Stimulated activated naive B cell treated with anti-CD40 and anti-IgM and Interleukin-4, amounts not matched to agents 10 μg/mL and 1 μg/mL and 100 μg/mL, for 72 hours (primary cell): ENCODE measurements around the gene TTC9B.
"Not testable (repeated sequence)": the region's sequence is repeated elsewhere in the genome, so short reads cannot be mapped to it uniquely, and the experiment has no call there.

Experiments used
- ATAC-seq, 2 donors: fragments of 150-1000 bp; cut with Tn5 transposase; replicated peaks; 2 replicates each; pipeline ENCODE4 v1.10.0; 2021; ENCODE audit warnings: moderate library complexity in 1 of 2
- DNase-seq: peaks from one replicate; pipeline ENCODE4 v3.0.0; 2021
- H3K27ac Mint-ChIP-seq: one replicate; pipeline ENCODE4 v1.8.0; 2022; ENCODE audit warnings: mild to moderate bottlenecking, mixed read lengths
- H3K27me3 Mint-ChIP-seq, 2 donors: one replicate each; pipeline ENCODE4 v1.8.0; 2022; ENCODE audit warnings: mixed read lengths in 2 of 2
- H3K36me3 Mint-ChIP-seq, 2 donors: one replicate each; pipeline ENCODE4 v1.8.0; 2022; ENCODE audit warnings: mixed read lengths in 2 of 2, mild to moderate bottlenecking in 1 of 2
- H3K4me1 Mint-ChIP-seq, 2 donors: one replicate each; pipeline ENCODE4 v1.8.0; 2022; ENCODE audit warnings: mixed read lengths in 2 of 2, mild to moderate bottlenecking in 1 of 2
- H3K4me3 Mint-ChIP-seq, 2 donors: one replicate each; pipeline ENCODE4 v1.8.0; 2022; ENCODE audit warnings: mild to moderate bottlenecking in 2 of 2, mixed read lengths in 2 of 2, moderate library complexity in 1 of 2
- H3K9me3 Mint-ChIP-seq, 2 donors: one replicate each; pipeline ENCODE4 v1.8.0; 2022; ENCODE audit warnings: mixed read lengths in 2 of 2, mild to moderate bottlenecking in 1 of 2

Gene TTC9B

DNA sequence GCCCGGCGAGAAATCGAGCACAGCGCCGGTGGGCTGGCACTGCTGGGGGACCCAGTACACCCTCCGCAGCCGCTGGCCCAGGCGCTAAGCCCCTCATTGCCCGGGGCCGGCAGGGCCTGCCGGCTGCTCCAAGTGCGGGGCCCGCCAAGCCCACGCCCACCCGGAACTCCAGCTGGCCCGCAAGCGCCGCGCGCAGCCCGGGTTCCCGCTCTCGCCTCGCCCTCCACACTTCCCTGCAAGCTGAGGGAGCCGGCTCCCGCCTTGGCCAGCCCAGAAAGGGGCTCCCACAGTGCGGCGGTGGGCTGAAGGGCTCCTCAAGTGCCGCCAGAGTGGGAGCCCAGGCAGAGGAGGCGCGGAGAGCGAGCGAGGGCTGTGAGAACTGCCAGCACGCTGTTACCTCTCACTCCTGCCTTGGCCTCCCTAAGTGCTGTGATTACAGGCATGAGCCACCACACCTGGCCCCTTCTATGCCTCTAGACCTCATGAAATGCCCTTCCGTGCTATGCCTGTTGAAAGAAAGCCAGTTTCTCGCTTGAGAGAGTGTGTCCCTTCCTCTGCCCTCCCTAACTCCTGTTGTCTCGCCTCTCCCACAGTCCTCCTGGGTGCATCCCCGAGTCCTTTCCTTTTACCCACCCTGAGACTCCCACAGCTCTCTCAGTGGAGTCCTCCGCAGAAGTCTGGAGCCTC is 47.7 kb downstream of the TTC9B start:
- ATAC-seq, DNase-seq, H3K4me3 Mint-ChIP-seq: not testable (repeated sequence)

DNA sequence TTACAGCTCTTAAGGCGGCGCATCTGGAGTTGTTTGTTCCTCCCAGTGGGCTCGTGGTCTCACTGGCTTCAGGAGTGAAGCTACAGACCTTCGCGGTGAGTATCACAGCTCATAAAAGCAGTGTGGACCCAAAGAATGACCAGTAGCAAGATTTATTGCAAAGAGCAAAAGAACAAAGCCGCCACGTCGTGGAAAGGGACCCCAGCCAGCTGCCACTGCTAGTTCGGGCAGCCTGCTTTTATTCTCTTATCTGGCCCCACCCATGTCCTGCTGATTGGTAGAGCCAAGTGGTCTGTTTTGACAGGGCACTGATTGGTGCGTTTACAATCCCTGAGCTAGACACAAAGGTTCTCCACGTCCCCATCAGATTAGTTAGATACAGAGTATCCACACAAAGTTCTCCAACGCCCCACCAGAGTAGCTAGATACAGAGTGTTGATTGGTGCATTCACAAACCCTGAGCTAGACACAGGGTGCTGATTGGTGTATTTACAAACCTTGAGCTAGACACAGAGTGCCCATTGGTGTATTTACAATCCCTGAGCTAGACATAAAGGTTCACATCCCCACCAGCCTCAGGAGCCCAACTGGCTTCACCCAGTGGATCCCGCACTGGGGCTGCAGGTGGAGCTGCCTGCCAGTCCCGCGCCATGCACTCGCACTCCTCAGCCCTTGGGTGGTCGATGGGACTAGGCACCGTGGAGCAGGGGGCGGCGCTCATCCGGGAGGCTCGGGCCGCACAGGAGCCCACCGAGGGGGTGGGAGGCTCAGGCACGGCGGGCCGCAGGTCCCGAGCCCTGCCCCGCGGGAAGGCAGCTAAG is 48.5 kb downstream of the TTC9B start:
- not testable (repeated sequence) for H3K36me3 Mint-ChIP-seq, ATAC-seq, H3K27me3 Mint-ChIP-seq, H3K27ac Mint-ChIP-seq, H3K4me3 Mint-ChIP-seq, DNase-seq, H3K9me3 Mint-ChIP-seq
- H3K4me1 Mint-ChIP-seq: peaks cover 7 to 13% of the 10 kb centered on the region in 2 donors

More for the DNA sequence above, 47.7 kb downstream of the TTC9B start:
- not testable (repeated sequence) for H3K27me3 Mint-ChIP-seq, H3K36me3 Mint-ChIP-seq, H3K27ac Mint-ChIP-seq, H3K4me1 Mint-ChIP-seq, H3K9me3 Mint-ChIP-seq
